GM21723 (cell line): Measurements from ENCODE around the gene DDX23.
"Not testable (repeated sequence)": the region's sequence is repeated elsewhere in the genome, so short reads cannot be mapped to it uniquely, and the experiment has no call there.

ENCODE experiments used
- ATAC-seq: cut with Tn5 transposase; IDR thresholded peaks from one replicate; pipeline ENCODE4 v1.9.1; 2021; ENCODE audit warnings: mild to moderate bottlenecking, moderate library complexity; ENCODE audit not compliant: unreplicated experiment

DDX23 gene

GRCh38 chr12:48863291-48863690, 11.3 kb upstream of the DDX23 start:
- ATAC-seq = no peak

GRCh38 chr12:48862760-48863159, 10.8 kb upstream of the DDX23 start:
- ATAC-seq = no peak

- no peak for ATAC-seq
Measured at GRCh38 chr12:48861111-48861510, 9.1 kb upstream of the DDX23 start.

- not testable (repeated sequence) for ATAC-seq
Measured at GRCh38 chr12:48860236-48860635, 8.3 kb upstream of the DDX23 start.

GRCh38 chr12:48859607-48860006, 7.6 kb upstream of the DDX23 start:
- no peak for ATAC-seq

- ATAC-seq = no peak
Measured at GRCh38 chr12:48858043-48858442, 6.1 kb upstream of the DDX23 start.

- no peak for ATAC-seq
Measured at GRCh38 chr12:48857278-48857994, 5.5 kb upstream of the DDX23 start.

GRCh38 chr12:48856379-48856778, 4.4 kb upstream of the DDX23 start:
- no peak for ATAC-seq

GRCh38 chr12:48854932-48855331, 3.0 kb upstream of the DDX23 start:
- ATAC-seq = not testable (repeated sequence)

- no peak for ATAC-seq
Measured at GRCh38 chr12:48854488-48854887, 2.5 kb upstream of the DDX23 start.

GRCh38 chr12:48852734-48853688, 1.0 kb upstream of the DDX23 start:
- ATAC-seq = peak; percentile 52

- not testable (repeated sequence) for ATAC-seq
Measured at GRCh38 chr12:48842021-48842420, 9.9 kb downstream of the DDX23 start.

- ATAC-seq = no peak
Measured at GRCh38 chr12:48838048-48838447, 13.9 kb downstream of the DDX23 start.

GRCh38 chr12:48832321-48833060, 19.5 kb downstream of the DDX23 start:
- no peak for ATAC-seq

- no peak for ATAC-seq
Measured at GRCh38 chr12:48831257-48831656, 20.7 kb downstream of the DDX23 start.

- no peak for ATAC-seq
Measured at GRCh38 chr12:48828841-48829575, 23.0 kb downstream of the DDX23 start.

- no peak for ATAC-seq
Measured at GRCh38 chr12:48828293-48828692, 23.7 kb downstream of the DDX23 start.

- ATAC-seq = no peak
Measured at GRCh38 chr12:48827513-48828096, 24.4 kb downstream of the DDX23 start.

GRCh38 chr12:48827026-48827425, 24.9 kb downstream of the DDX23 start:
- ATAC-seq = no peak

- ATAC-seq = no peak
Measured at GRCh38 chr12:48826209-48826855, 25.6 kb downstream of the DDX23 start.
